GM20431 (cell line): Measurements from ENCODE around the gene AUH.
"Not testable (repeated sequence)": the region's sequence is repeated elsewhere in the genome, so short reads cannot be mapped to it uniquely, and the experiment has no call there.

Experiments used
- in situ Hi-C: fragments of 300-500 bp; cut with MseI, MboI; formaldehyde crosslinking; loops from one replicate; pipeline ENCODE4 v1.15.0; 2020; ENCODE audit warnings: low sequenced_read_pairs; ENCODE audit not compliant: unreplicated experiment

The AUH gene

GRCh38 chr9:91361291-91362050 is at the start of gene AUH:
Gene AUH (minus strand): TSS chr9:91361918. CDS start chr9:91361889, 29 bp downstream.
- in situ Hi-C loops = no loop called here

GRCh38 chr9:91411096-91411771 is 49.5 kb upstream of the AUH start:
- in situ Hi-C loops = no loop called here

- in situ Hi-C loops = no loop called here
Observed at GRCh38 chr9:91410161-91410560, 48.4 kb upstream of the AUH start.

GRCh38 chr9:91408475-91408874 is 46.8 kb upstream of the AUH start:
- in situ Hi-C loops = no loop called here

GRCh38 chr9:91407580-91408318 is 46.0 kb upstream of the AUH start:
- in situ Hi-C loops = no loop called here

GRCh38 chr9:91405343-91406077 is 43.8 kb upstream of the AUH start:
- in situ Hi-C loops = no loop called here

GRCh38 chr9:91403665-91404543 is 42.2 kb upstream of the AUH start:
- in situ Hi-C loops = no loop called here

- in situ Hi-C loops = no loop called here
Observed at GRCh38 chr9:91398926-91399325, 37.2 kb upstream of the AUH start.

- in situ Hi-C loops = no loop called here
Observed at GRCh38 chr9:91395553-91396471, 34.1 kb upstream of the AUH start.

GRCh38 chr9:91395106-91395552 is 33.4 kb upstream of the AUH start:
- in situ Hi-C loops = no loop called here

GRCh38 chr9:91393826-91394225 is 32.1 kb upstream of the AUH start:
- in situ Hi-C loops = no loop called here

GRCh38 chr9:91392435-91392834 is 30.7 kb upstream of the AUH start:
- in situ Hi-C loops = no loop called here

GRCh38 chr9:91391818-91392217 is 30.1 kb upstream of the AUH start:
- in situ Hi-C loops = no loop called here

- in situ Hi-C loops = no loop called here
Observed at GRCh38 chr9:91391412-91391811, 29.7 kb upstream of the AUH start.

- in situ Hi-C loops = not testable (repeated sequence)
Observed at GRCh38 chr9:91389686-91390085, 28.0 kb upstream of the AUH start.

- in situ Hi-C loops = no loop called here
Observed at GRCh38 chr9:91386765-91387164, 25.0 kb upstream of the AUH start.

GRCh38 chr9:91384954-91385353 is 23.2 kb upstream of the AUH start:
- in situ Hi-C loops = no loop called here

GRCh38 chr9:91383577-91383976 is 21.9 kb upstream of the AUH start:
- in situ Hi-C loops = no loop called here
